GM12892 (cell line): ENCODE data around the gene FRMD7.

Experiments used
- POLR2AphosphoS5 ChIP-seq: IDR thresholded peaks from 2 replicates; pipeline ENCODE4 v1.6.1; 2011; ENCODE audit warnings: low read depth, low read length, control low read depth
- TAF1 ChIP-seq: IDR thresholded peaks from 2 replicates; pipeline ENCODE4 v1.6.1; 2011; ENCODE audit warnings: low read depth, mild to moderate bottlenecking, control low read depth, low read length, borderline replicate concordance

- TF ChIP-seq TAF1 (no peak), POLR2AphosphoS5 (no peak)
Observed at GRCh38 chrX:132114607-132115006, 13.2 kb downstream of the FRMD7 start.
